ENCODE results near the gene SH3PXD2B. TPM values are rescaled to one million over a fixed set of nuclear protein-coding genes. Genes with fewer than 3 reads are reported as not detected.
"Not testable (repeated sequence)": the region's sequence is repeated elsewhere in the genome, so short reads cannot be mapped to it uniquely, and the experiment has no call there.

The SH3PXD2B gene
- total RNA-seq, 1 experiment from 2014 or later, result 12.9 TPM

DNA sequence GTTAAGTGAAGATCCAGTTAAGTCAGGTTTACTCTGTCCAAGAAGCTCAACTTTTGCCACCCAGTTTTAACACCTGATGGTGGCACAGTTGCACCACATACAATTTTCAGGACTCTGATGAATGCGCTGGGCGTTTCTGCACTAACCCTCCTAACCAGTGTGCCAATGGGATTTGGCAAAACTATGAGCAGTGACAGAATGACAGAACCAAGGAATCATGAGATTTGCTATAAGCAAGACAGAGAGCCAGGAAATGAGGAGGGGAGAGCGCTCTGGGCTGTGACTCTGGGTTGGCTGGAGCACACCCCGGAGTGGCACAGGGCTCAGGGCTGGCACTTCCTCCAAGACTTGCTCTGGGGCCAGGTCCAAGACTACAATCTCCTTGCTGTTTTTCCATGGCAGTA lies 84.1 kb downstream of the SH3PXD2B start:
- H3K4me1 Mint-ChIP-seq (ENCODE audit: low read depth, unreplicated experiment), result no peaks in the 10 kb centered on the region
- intact Hi-C loops (cut with micrococcal nuclease; ENCODE audit: unreplicated experiment), result loop anchor here (5.0 to 10.0 kb wide), 2 partner anchors 88 to 265 kb away; partner anchors contain the start of gene UBTD2
- no peak for DNase-seq
- BruUV-seq (replicated peaks), result no TSS peak
- no peaks in the 10 kb centered on the region for H3K27me3 ChIP-seq (replicated peaks; ENCODE audit: control insufficient read depth, insufficient read depth, low read length)
- no peak overlapping the region for H3K27ac Mint-ChIP-seq (ENCODE audit: unreplicated experiment)
- H3K9me3 ChIP-seq, result peaks cover 9% of the 10 kb centered on the region; the same call in 1 of the 2 replicates
- TF ChIP-seq, protein P1, sequence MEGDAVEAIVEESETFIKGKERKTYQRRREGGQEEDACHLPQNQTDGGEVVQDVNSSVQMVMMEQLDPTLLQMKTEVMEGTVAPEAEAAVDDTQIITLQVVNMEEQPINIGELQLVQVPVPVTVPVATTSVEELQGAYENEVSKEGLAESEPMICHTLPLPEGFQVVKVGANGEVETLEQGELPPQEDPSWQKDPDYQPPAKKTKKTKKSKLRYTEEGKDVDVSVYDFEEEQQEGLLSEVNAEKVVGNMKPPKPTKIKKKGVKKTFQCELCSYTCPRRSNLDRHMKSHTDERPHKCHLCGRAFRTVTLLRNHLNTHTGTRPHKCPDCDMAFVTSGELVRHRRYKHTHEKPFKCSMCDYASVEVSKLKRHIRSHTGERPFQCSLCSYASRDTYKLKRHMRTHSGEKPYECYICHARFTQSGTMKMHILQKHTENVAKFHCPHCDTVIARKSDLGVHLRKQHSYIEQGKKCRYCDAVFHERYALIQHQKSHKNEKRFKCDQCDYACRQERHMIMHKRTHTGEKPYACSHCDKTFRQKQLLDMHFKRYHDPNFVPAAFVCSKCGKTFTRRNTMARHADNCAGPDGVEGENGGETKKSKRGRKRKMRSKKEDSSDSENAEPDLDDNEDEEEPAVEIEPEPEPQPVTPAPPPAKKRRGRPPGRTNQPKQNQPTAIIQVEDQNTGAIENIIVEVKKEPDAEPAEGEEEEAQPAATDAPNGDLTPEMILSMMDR (IDR thresholded peaks at IDR 0.05; ENCODE audit: insufficient read depth in 1 of 2, low read depth in 1 of 2, low read length in 1 of 2, severe bottlenecking in 1 of 2, unreplicated experiment in 1 of 2), result no peak
- CTCF ChIA-PET, result no interaction called here
- H3K4me3 Mint-ChIP-seq (ENCODE audit: unreplicated experiment), result no peak overlapping the region
- no peaks in the 10 kb centered on the region for H3K4me1 ChIP-seq
- H3K36me3 ChIP-seq (ENCODE audit: control insufficient read depth, insufficient read depth, low read length), result no peaks in the 10 kb centered on the region
- POLR2A ChIA-PET, result interaction anchor here (1.0 kb wide), 1 partner anchor 67 kb away, joined by 3 read pairs; no protein-coding TSS in a partner anchor
- peaks cover 5% of the 10 kb centered on the region for H3K36me3 Mint-ChIP-seq (ENCODE audit: insufficient read depth, unreplicated experiment)
- no peaks in the 10 kb centered on the region for H3K27me3 Mint-ChIP-seq (ENCODE audit: insufficient read depth, unreplicated experiment)
- H3K9me3 Mint-ChIP-seq (ENCODE audit: unreplicated experiment), result peaks cover 18% of the 10 kb centered on the region
- H3K4me3 ChIP-seq (ENCODE audit: low read depth, low read length), result no peak overlapping the region

DNA sequence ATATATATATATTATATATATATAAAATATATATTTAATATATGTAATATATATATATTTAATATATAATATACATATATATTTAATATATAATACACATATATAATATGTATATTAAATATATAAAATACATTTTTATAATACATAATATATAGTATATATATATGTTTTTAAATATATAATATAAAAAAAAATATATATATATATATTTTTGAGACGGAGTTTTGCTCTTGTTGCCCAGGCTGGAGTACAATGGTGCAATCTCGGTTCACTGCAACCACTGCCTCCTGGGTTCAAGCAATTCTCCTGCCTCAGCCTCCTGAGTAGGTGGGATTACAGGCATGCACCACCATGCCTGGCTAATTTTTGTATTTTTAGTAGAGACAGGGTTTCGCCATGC lies 85.6 kb downstream of the SH3PXD2B start:
- H3K27ac Mint-ChIP-seq (ENCODE audit: unreplicated experiment); H3K4me3 Mint-ChIP-seq (ENCODE audit: unreplicated experiment); H3K4me3 ChIP-seq (ENCODE audit: low read depth, low read length); H3K36me3 ChIP-seq (ENCODE audit: control insufficient read depth, insufficient read depth, low read length); BruUV-seq (replicated peaks); H3K4me1 ChIP-seq; H3K27me3 ChIP-seq (replicated peaks; ENCODE audit: control insufficient read depth, insufficient read depth, low read length); H3K27me3 Mint-ChIP-seq (ENCODE audit: insufficient read depth, unreplicated experiment); POLR2A ChIA-PET; H3K36me3 Mint-ChIP-seq (ENCODE audit: insufficient read depth, unreplicated experiment); intact Hi-C loops (cut with micrococcal nuclease; ENCODE audit: unreplicated experiment); H3K4me1 Mint-ChIP-seq (ENCODE audit: low read depth, unreplicated experiment); CTCF ChIA-PET; H3K9me3 ChIP-seq; DNase-seq: not testable (repeated sequence)
- peaks cover 23% of the 10 kb centered on the region for H3K9me3 Mint-ChIP-seq (ENCODE audit: unreplicated experiment)

DNA sequence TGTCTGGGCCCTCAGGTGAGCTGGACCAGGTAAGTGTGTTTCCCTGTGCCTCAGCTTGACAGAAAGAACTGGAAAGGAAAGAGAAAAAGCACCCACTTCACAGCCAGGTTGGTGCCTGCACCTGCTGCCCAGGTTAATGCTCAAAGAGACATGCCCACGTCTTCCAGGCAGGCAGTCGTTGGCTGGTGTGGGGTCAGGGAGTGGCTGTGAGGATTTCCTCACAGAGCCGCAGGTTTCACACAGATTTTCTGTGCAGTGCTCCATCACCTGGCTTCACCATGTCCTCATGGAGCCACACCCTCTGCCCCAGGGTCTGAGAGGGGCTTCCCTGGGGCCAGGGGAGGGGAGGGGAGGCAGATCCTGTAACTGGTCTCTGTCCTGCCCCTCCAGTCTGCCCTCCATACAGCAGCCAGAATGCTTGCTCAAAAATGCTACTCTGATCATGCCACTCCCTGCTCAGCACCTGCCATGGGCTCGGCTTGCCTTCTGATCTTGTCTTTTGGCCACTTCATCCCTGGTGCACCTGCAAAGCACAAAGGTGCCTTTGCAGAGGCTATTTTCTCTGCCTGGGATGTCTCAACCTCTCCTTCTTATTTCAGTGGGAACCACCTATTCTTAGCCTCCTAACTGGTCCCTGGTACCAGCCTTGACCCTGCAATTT lies 88.2 kb downstream of the SH3PXD2B start:
- Mint-ChIP-seq H3K36me3 (ENCODE audit: insufficient read depth, unreplicated experiment) (peaks cover 5% of the 10 kb centered on the region), H3K4me1 (ENCODE audit: low read depth, unreplicated experiment) (peaks cover 23% of the 10 kb centered on the region), H3K4me3 (ENCODE audit: unreplicated experiment) (no peak overlapping the region), H3K27ac (ENCODE audit: unreplicated experiment) (no peak overlapping the region), H3K9me3 (ENCODE audit: unreplicated experiment) (peaks cover 23% of the 10 kb centered on the region), H3K27me3 (ENCODE audit: insufficient read depth, unreplicated experiment) (no peaks in the 10 kb centered on the region)
- no peak for DNase-seq
- no peak overlapping the region for H3K4me3 ChIP-seq (ENCODE audit: low read depth, low read length)
- BruUV-seq (replicated peaks), result no TSS peak
- ChIA-PET CTCF (no interaction called here), POLR2A (no interaction called here)
- TF ChIP-seq, protein P1 (IDR thresholded peaks at IDR 0.05; ENCODE audit: insufficient read depth in 1 of 2, low read depth in 1 of 2, low read length in 1 of 2, severe bottlenecking in 1 of 2, unreplicated experiment in 1 of 2), result no peak
- intact Hi-C loops (cut with micrococcal nuclease; ENCODE audit: unreplicated experiment), result no loop called here
- H3K27me3 ChIP-seq (replicated peaks; ENCODE audit: control insufficient read depth, insufficient read depth, low read length), result no peaks in the 10 kb centered on the region
- peaks cover 4% of the 10 kb centered on the region; the same call in 1 of the 2 replicates for H3K9me3 ChIP-seq
- H3K4me1 ChIP-seq, result 0 out of 2 replicates have a peak, but pooled peaks cover 6% of the 10 kb centered on the region
- H3K36me3 ChIP-seq (ENCODE audit: control insufficient read depth, insufficient read depth, low read length), result no peaks in the 10 kb centered on the region; the same call in 1 of the 2 replicates
